ENCODE measurements around the gene CACNA1C.

Gene CACNA1C

DNA sequence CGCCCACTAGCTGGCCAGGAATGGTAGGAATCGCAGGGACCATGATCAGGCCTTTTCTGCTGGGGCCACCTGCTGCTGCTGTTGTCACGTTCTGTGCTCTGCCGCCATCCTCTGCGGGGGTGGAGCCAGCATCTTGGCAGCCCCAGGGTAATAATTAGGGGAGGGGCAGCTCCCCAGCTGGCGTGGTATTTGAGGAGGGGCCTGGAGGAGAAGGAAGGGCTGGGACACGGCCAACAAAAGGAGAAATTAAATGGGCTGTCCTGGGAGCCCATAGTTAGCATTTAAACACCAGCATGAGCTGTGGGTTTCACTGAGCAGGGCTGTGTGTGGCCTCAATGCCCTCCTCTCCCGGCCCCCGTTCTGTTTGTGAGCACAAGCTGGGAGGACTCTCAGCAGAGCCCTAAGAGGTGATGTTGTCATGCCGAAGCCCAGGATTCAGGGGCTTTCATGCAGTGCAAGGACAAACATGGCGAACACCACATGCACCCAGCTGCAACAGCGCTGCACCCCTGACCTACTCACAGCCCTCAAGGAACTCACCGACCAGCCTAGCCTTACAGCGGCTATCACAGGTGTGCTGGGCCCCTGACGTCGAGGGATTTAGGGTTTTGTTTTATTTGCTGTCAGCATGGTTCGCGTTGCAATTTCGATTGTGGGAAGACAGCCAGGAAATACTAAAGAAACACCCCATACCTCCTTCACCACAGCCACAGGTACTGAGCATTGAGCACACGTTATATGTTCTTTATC lies 324.3 kb downstream of the CACNA1C start:
- H3K4me3 ChIP-seq (replicated peaks in 1 of 2; ENCODE audit: low read depth in 2 of 2, low read length in 2 of 2) = no peak overlapping the region
- TF ChIP-seq, protein P1, sequence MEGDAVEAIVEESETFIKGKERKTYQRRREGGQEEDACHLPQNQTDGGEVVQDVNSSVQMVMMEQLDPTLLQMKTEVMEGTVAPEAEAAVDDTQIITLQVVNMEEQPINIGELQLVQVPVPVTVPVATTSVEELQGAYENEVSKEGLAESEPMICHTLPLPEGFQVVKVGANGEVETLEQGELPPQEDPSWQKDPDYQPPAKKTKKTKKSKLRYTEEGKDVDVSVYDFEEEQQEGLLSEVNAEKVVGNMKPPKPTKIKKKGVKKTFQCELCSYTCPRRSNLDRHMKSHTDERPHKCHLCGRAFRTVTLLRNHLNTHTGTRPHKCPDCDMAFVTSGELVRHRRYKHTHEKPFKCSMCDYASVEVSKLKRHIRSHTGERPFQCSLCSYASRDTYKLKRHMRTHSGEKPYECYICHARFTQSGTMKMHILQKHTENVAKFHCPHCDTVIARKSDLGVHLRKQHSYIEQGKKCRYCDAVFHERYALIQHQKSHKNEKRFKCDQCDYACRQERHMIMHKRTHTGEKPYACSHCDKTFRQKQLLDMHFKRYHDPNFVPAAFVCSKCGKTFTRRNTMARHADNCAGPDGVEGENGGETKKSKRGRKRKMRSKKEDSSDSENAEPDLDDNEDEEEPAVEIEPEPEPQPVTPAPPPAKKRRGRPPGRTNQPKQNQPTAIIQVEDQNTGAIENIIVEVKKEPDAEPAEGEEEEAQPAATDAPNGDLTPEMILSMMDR (IDR thresholded peaks at IDR 0.05; ENCODE audit: low read depth, low read length) = no peak
- no peak for DNase-seq (ENCODE audit: low read depth in 2 of 2)

DNA sequence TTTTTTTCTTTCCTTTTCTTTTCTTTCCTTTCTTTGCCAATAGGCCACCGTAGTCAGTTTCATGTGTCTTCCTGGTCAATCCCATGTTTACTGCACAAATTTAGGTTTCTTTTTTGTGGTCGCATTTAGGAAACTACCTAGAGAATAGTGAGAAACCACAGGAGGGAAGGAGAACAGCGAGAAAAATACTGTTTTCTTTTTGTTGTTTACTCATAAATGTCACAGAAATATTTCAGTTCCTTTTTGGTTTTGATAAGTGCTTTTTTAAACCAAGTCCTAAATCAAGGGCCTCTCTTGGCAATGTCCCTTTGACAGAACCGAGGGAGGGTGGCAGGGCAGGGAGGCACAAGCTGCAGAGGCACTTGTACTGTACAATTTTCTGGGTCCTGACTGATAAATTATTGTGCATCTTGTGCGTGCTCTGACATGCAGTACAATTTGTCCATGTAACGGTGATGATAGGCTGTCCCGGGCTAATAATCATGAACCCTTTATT lies 326.1 kb downstream of the CACNA1C start:
- H3K4me3 ChIP-seq (replicated peaks in 1 of 2; ENCODE audit: low read depth in 2 of 2, low read length in 2 of 2) = no peak overlapping the region
- no peak for DNase-seq (ENCODE audit: low read depth in 2 of 2)

DNA sequence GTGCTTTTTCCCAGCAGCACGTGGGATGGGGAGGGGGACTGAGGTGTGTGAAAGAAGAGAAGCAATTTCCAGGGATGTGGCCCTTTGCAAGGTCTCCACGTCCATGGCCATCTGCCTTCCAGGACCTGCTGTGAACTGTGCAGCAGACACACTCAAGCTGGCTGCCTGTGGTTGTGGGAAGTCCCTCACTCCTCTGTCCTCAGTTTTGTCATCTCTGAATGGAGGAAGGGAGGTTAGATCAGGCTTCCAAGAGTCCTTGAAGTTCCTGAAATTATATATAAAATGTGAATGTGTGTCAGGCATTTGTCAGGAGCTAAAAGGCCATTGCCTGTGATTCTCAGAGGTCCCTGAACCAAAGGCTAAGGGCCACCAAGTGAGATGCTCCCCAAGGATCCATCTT lies 328.2 kb downstream of the CACNA1C start:
- TF ChIP-seq, protein P1 (IDR thresholded peaks at IDR 0.05; ENCODE audit: low read depth, low read length) = no peak
- DNase-seq (ENCODE audit: low read depth in 2 of 2) = no peak
- H3K4me3 ChIP-seq (replicated peaks in 1 of 2; ENCODE audit: low read depth in 2 of 2, low read length in 2 of 2) = no peak overlapping the region

More for the DNA sequence above, 326.1 kb downstream of the CACNA1C start:
- TF ChIP-seq, protein P1 (IDR thresholded peaks at IDR 0.05; ENCODE audit: low read depth, low read length) = no peak

DNA sequence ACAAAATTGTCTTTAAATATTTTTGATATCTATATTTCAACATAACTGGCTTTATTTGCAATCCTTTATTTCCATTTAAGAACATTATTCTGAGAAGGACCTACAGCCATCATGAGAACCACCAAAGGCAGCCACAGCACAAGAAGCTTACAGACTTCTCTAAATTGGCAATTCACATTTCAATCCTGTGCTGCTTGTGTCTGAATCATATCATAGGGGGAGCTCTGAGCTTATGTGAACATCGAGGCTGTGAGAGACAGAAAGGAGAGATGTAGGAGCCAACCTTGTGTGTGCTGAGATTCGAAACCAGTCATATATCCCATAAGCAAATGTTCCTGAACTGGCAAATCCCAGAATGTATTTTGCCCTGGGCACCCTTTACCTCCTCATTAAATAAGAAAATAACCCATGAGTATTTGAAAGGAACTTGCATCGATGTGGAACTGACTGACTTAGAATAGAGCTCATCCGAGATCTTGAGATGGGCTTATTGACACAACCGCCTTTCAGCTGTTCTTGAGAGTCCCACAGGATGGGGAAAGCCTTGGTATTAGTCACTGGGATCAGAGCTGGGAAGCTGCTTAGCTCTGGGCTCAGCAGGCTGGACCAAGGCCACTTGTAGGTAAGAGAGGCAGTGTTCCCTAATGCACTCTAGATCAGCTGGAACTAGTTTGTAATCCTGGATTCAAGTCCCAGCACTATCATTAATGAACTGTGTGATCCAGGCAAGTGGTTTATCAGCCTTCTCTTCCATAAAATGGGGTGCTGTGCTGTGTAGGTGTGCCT lies 329.8 kb downstream of the CACNA1C start:
- TF ChIP-seq, protein P1 (IDR thresholded peaks at IDR 0.05; ENCODE audit: low read depth, low read length) = no peak

DNA sequence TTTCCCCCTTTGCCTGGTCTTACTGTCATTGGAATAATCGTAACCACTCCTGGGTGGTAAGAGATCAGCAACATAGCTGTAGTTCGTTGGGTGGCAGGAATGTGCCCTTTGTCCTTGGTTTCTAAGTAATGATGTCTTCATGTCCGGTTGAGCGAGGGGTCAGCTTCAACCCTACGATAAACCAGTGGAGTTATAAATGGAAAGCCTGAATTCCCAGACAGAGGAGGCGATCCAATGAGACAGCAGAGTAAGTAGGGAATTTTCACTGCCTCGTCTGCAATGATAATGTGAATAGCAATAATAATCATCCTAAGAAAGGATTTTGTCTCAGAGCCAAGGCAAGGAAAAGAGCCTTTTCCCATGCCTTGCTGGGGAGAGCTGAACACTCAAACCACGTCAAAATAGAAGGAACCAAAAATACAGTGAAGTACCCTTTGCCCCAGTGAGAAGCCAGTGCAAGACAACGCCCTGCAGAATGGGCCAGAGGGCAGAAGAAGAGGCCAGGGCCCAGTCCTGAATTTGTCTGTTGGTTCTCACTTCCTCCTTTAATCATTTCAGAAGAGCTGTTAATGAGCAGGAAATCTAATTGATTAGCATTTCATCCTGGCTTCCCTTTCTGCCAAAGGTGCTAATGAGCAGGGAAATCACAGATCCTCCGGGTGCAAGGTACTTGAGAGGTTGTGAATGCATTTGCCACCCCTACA lies 330.7 kb downstream of the CACNA1C start:
- TF ChIP-seq, protein P1 (IDR thresholded peaks at IDR 0.05; ENCODE audit: low read depth, low read length) = no peak
- H3K4me3 ChIP-seq (replicated peaks in 1 of 2; ENCODE audit: low read depth in 2 of 2, low read length in 2 of 2) = no peak overlapping the region
- peak in 1 of 2 donors; percentile 13 for DNase-seq (ENCODE audit: low read depth in 2 of 2)

More for the DNA sequence above, 329.8 kb downstream of the CACNA1C start:
- DNase-seq (ENCODE audit: low read depth in 2 of 2) = peak; percentile 10 to 21
- H3K4me3 ChIP-seq (replicated peaks in 1 of 2; ENCODE audit: low read depth in 2 of 2, low read length in 2 of 2) = no peak overlapping the region

DNA sequence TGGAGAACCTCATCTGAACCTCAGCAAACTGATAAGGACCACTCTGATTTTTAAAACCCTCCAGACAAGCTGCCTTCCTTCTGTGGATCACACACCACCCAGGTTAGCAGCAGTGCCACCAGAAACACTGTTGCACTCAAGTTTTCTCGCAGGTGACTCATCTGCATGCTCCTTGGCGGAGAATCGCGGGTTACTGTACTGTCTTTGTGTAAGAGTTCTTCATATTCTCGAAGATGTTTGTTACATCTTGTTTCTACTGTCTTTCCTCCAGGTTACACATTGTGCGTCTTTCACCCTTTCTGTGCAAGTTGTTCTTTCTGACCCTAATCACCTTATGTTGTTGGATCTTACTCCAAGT lies 331.2 kb downstream of the CACNA1C start:
- DNase-seq (ENCODE audit: low read depth in 2 of 2) = peak in 1 of 2 donors; percentile 8
- H3K4me3 ChIP-seq (replicated peaks in 1 of 2; ENCODE audit: low read depth in 2 of 2, low read length in 2 of 2) = no peak overlapping the region
- TF ChIP-seq, protein P1 (IDR thresholded peaks at IDR 0.05; ENCODE audit: low read depth, low read length) = no peak
